ENCODE measurements around the gene FBXW8.

The FBXW8 gene

DNA sequence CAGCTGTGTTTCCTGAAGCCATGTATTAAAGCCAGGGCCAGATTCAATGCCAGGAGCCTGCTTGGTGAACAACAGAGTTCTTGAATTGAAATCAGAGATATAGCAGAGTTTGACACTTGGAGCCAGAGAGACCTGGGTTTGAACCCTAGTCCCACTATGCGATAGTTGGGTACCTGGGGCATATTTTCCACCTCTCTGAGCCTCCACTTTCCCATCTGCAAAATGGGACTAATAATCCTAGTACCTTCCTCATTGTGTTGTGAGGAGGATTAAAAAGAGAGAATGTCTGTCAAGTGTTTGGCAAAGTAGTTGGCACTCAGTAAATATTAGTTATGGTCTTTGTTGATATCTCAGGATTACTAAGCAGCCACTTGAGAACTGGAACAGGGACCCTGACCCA is 23.5 kb upstream of the FBXW8 start:
- no peak for DNase-seq

DNA sequence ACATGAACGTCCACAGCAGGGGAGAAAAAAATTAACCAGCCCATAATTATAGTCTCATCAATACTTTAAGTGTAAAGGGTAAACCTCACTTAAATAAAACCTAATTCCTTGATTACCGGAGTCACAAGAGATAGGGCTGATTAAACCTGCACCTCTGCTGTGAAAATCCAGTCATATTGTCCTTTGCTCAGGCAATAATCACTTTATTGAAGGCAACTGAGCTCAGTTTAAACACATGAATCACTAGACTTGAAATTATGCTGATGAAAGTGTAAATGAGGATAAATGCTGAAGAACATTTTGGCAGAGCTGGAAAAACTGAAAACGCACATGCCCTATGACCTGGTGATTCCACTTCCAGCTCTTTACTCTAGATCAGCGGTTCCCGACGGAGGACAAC is 22.9 kb upstream of the FBXW8 start:
- DNase-seq: no peak

DNA sequence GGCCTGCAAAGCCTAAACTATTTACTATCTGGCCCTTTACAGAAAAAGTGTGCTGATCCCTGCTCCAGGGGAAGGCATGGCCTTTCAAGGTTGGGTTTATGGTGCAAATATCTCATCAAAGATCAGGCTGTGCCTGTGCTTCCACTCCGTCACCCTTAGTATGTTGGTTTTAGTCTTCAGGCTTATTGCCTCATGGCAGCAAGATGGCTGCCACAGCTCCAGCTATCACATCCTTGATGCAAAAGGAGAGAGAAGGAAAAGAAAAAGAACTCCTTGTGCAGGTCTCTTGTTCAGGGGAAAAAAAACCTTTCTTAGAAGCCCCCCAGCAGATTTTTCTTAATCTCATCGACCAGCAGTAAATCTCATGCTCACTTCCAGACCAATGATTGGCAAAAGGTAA is 20.4 kb upstream of the FBXW8 start:
- no peak for DNase-seq

DNA sequence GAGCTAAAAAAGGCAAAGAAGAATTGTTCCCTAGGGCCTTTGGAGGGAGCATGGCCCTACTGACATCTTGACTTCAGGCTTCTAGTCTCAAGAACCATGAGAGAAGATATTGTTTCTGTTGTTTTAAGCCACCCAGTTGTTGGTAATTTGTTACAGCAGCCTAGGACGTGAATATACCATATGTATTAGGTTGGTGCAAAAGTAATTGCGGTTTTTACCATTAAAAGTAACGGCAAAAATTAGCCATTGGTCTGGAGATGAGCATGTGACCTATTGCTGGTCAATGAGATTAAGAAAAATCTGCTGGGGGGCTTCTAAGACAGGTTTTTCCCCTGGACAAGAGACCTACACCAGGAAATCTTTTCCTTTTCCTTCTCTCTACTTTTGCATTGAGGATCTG is 19.7 kb upstream of the FBXW8 start:
- DNase-seq: no peak

DNA sequence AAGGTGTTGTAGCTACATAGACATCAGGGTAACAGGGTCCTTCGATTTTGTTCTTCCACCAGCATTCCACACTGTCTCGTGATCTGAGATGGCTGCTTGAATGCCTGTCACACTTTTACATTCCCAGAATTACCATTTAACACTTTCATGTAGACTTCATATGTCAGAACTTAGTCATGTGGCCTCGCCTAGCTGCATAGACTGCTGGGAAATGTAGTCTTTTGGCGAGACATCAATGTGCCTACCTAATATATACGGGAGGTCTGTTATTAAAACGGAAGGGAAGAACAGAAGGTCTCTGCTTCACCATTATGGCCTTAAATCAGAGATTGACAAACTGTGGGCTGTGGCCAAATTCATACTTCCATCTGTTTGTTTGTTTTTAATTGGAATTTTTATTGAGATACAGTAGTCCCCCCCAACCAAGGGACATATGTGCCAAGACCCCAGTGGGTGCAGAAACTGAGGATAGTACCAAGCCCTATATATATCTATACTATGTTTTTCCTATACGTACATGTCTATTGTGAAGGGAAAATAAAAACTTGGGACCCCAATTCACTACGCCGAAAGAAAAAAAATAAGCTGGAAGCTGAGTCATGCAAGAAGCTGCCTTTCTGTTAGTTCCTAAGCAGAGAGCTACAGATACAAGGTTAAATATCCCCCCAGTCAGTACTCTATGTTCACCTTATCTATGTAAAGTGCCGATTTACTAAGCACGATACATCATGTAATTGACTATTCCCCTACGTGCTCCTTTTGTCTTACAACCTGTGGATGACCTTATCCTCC is 18.2 kb upstream of the FBXW8 start:
- no peak for DNase-seq

DNA sequence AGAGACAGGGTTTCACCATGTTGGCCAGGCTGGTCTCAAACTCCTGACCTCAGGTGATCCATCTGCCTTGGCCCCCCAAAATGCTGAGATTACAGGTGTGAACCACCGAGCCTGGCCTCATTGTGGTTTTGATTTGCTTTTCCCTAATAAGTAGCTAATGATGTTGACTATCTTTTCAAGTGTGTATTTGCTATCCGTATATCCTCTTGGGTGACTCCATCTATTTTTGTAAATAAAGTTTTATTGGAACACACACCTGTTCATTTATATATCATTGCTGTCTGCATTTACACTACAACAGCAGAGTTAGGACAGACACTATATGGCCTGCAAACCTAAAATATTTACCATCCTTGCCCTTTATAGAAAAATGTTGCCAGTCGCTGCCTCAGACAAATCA is 15.8 kb upstream of the FBXW8 start:
- no peak for DNase-seq

DNA sequence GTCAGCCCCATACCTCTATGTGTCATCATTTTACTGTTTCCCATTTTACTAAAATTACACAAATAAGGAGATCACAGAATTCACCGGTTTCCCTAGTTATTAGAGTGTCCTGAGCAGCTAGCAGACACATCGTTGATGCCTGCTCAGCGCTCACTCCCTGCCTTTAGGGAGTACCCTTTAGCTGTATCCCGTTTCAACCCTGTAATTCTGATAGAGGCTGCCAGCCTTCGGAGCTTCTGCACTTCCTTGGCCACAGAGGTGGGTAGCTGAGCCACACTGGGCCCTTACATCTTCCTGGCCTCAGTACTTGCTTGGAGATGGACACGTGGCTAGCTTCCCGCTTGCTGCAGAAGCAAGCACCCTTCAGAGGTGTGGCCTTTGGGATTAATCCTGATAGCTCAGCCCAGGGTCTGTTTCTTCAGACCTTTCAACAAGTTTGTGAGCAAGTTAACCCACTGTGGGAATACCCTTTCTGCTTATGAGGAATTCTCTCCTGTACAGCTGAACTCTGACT is 14.3 kb upstream of the FBXW8 start:
- no peak for DNase-seq

DNA sequence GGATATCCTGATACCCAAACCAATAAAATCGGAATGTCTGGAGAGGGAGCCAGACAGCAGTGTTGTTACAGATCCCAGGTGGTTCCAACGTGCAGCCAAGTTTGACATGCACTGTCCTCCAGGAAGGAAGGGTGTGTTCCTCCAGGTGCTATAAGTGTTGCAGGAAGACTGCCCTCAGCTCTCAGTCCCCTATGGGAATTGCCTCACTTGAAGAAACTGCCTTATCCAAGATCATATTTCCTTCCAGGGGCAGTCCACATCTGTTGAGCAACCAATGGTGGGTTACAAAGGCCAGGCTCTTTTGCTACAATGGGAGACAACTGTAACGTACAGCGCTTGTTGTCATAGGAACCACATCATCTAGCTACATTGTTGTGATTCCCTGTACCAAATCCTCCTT is 13.3 kb upstream of the FBXW8 start:
- no peak for DNase-seq

DNA sequence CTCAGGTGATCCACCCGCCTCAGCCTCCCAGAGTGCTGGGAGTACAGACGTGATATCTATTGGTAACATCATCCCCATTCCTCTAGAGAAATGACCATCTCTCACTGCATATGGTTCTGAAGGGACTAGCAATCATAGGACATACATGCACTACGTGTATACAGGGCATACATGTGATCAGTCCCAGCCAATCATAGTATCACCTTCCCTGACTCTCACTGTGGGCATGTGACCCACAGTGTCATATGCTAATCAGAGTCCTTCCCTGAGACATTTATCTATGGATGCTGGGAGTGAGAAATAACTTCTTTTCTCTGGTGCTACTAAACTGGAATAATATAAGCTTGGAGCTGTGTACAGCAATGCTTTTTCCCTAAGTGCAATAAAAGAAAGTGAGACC is 12.1 kb upstream of the FBXW8 start:
- no peak for DNase-seq

DNA sequence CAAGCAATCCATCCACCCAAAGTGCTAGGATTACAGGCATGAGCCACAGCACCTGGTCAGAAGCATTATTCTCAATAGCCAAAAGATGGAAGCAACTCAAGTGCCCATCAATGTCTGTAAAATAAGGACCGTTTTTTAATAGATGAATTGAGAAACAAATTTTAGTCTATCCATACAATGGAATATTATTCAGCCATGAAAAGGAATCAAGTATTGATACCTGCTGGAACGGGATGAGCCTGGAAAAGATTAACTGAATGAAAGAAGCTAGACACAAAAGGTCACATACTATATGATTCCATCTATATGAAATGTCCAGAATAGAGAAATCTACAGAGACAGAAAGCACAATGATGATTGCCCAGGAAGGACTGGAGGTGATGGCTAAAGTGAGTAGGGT is 9.1 kb upstream of the FBXW8 start:
- DNase-seq: no peak

DNA sequence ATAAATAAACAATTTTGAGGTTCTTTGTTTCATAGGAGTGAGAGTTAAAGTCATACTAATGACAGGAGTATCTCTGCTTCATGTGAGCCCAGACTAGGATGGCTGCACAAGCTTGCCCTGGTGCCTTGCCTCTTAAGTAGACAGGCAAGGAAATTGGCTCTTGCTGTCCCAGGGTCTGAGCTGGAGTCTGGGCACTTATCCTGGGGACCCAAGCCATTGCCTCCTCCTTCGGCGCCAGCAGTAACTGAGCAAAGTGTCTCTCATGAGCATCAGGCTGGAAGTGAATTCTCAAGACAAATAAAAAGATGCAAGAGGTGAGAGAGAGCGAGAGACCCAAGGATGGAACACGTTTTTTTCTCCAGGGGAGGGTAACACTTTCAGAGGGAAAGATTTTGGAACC is 6.9 kb upstream of the FBXW8 start:
- no peak for DNase-seq

DNA sequence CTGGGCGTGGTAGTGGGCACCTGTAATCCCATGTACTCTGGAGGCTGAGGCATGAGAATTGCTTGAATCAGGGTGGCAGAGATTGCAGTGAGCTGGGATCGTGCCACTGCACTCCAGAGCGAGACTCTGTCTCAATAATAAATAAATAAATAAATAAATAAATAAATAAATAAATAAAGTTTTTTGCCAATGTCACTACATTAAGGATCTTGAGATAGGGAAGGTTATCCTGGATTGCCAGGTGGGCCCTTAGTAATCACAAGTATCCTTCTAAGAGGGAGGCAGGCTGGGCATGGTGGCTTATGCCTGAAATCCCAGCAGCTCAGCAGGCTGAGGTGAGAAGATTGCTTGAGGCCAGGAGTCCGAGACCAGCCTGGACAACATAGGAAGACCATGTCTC is 4.5 kb upstream of the FBXW8 start:
- no peak for DNase-seq

DNA sequence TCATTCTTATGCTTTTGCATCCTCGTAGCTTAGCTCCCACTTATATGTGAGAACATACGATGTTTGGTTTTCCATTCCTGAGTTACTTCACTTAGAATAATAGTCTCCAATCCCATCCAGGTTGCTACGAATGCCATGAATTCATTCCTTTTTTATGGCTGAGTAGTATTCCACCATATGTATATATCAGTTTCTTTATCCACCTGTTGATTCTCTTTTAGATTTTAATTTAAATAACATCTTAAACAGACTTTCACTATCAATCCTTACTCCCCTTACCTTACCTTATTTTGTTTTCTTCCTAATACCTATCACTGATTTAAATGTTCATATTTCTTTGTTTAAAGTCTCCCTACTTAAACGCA is 488 bp upstream of the FBXW8 start:
- DNase-seq: no peak

DNA sequence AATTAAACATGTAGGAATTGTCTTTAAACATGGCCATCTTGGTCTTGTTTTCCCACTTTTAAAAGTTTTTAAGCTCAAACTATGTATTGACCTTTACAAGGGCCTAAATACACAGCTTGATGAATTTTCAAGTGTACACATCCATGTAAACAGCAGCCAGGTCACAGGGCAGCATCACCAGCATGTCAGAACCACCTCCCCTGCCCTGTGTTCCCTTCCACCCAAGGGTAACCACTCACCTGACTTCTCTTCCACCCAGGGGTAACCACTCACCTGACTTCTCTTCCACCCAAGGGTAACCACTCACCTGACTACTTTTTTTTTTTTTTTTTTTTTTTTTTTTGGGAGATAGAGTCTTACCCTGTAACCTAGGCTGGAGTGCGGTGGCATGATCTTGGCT is 4.6 kb downstream of the FBXW8 start:
- no peak for DNase-seq

DNA sequence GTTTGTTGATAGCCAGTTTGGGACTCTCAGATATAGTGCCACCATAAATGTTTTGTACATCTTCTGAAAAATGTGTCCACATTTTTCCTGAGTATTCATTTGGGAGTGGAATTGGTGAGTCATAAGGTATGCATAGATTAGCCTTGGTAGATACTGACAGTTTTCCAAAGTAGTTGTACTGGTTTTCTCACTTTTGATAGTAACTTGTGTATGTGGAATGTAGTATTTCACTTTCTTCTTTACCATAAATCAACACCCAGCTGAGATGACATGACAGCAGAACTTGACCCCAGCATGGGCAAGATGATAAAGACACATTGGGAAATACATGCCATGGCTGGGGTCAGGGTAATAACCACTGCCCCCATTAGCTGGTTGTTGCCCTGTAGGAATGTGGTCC is 5.4 kb downstream of the FBXW8 start:
- DNase-seq: no peak

DNA sequence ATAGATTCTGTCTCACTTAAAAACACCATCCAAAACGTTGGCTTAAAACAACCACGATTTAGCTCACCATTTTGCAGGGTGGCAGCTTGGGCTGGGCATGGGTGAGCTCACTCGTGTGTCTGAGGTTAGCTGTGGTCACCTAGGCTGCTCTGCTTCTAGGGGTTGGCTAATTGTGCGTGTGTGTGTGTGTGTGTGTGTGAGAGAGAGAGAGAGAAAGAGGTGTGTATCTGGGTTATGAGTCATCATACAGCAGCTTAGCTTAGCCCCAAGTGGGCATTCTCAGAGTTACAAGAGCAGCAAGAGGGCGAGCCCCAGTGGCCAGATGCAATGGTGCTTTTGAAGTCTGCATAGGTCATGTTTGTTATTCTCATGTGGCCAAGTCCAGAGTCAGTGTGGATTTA is 6.0 kb downstream of the FBXW8 start:
- peak; percentile 17 to 25 for DNase-seq

DNA sequence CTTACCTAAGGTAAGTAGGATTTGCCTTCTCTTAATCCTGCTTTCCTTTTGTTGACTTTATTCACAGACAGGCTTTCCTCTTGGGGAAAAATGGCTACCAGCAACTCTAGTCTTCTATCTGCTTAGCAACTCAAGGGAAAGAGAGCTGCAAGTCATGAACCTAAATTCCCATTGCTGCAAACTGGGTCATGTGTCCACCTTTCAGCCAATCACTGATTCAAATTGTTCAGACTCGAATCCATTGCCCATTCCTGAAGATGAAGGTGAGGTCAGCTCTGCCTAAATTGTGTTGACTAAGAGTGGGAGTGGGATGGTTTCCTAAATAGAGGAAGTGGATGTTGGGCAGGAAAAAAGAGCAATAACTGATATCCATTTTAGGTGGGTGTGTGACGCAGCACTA is 7.7 kb downstream of the FBXW8 start:
- DNase-seq: no peak

DNA sequence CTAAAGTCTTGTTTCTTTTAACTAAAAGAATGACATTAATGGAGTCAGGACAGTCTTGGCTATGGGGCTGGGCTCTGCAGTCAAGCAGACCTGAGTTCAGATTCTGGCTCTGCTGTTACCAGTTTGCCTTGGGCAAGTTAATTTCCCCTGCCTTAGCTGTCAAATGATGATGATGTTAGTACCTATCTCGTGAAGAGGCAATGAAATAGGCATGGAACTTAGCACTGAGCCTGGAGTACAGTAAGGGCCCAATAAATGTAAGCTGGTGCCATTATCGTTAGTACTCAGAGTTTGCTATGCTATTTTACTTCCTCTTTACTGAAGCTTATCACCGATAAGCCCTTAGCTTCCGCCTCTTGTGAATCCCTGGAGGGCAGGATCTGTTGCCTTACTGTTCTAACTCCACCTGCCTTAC is 8.5 kb downstream of the FBXW8 start:
- no peak for DNase-seq

DNA sequence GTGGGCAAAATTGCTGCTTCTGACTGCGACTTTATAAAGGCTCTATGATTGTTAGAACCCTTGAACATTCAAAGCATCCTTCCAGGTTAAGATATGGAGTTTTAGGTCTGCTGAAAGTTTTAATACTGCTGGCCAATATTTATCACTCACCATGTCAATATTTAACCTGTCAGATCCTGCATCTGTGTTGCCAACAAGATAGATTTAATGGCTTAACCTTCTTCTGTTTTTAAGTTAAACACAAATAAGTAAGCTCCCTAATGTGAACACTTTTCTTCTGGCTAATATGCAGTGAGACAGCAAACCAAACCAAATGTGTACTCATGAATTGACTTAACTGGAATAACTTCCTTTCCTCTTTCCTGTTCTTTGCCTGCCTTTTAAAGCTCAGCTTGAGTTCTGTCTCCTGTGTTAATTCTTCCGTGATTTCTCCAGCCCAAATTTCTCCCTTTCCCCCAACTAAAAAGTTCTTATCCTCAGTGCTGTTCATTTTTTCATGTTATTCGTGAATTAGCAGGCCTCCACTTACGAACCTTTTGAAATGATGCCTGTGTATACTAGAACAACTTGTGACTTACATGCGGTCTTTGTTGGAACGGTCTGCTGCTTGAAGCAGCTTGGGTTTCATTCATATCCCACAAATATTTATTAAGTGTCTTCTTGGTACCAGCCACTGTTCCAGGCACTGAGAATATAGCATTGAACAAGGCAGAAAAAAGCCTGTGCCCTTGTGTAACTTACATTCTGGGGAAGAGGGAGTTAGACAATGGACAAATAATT is 9.1 kb downstream of the FBXW8 start:
- DNase-seq: no peak

DNA sequence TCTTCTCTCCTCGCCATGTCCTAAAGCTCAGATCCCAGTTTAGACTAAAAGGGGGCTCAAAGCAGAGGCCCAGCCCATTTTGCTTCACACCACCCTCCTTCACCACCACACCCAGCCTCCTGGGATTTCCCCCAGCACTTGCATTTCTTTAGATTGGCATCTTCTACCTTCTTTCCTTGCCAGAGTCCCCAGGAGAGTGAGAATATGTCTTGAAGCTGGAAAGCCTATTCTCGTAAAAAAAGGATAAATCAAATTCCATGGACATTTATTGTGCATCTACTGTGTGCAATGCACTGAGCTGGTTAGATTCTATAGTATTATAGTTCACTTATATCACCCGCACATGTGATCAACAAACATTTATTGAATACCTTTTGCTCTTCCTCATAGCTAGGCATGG is 10.2 kb downstream of the FBXW8 start:
- no peak for DNase-seq

DNA sequence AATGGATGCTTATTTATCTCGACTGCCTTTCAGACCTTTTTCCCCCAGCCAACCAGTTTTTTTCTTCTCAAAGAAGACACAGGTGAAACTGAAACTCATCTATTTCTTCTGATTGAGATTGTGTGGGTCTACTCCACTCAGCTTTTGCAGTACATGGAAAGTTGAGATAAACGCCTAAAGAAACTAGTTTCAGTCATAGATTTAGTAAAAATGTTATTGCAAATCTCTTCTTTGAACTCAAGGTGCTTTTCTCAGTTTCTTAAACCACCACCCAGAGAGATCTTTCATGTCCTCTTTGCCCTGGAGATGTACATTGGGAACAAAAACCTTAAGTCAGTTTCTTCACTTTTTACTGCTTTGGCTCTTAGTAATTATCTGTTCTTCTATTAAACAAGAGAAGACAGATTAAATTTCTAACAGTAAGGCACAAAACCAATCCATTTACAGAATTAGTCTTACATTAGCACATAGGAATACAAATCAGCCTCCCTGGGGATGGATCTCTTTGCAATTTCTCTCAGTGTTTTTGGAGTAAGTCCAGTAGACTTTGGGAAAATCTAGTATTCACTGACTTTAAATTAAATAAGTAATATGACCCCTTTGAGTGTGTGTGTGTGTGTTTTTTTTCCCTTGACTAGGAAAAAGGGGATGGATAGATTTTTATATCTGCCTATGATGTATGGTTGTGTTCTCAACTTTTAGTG is 11.6 kb downstream of the FBXW8 start:
- no peak for DNase-seq

DNA sequence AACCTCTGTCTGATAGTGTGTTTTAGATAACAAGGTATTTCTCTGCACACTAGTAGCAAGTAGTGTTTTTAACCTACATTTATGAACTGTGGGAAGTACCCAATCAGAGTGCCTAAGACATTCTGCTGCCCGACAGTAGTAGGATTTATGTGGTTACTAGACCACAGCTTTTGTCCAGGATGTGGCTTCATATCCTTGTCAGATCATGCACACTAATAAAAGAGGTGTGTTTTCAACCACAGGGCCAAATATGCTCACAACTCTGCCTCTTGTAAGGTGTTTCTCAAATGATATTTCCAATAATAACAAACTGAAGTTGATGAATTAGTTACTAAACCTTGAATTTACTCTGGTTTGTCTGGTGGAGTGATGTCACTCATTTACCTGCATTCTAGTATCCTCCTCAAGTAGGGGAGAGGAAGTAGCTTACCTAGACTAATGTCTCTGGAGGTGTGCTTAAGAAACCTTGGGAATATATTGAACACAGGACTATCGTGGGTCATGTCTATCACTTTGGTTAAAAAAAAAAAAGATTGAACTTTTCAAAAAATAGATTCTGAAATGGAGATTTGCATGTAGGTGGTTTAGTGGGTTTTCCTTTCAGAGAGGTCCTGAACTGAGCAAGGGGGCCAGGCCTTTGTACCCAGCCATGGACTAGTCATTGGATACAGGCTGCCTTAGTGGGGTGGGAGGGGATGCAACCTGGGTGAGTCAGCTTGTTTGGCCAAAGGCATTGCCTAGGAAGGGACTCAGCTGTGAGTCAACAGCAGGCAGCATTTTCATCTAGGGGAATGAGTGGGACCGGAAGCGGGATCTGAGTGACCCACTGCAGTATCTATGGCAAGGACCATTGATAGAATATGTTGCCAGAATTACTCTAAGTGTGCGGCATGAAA is 14.1 kb downstream of the FBXW8 start:
- DNase-seq: peak; percentile 15 to 30

All from stimulated activated CD4-positive, alpha-beta T cell treated with anti-CD3 and anti-CD28 coated beads, Interleukin-2, amount 100 ng/mL, for 48 hours (primary cell).